Aorta (tissue), 5 donors: ENCODE data around the gene FGF14. TPM values are rescaled to one million over a fixed set of nuclear protein-coding genes. Genes with fewer than 3 reads are reported as not detected.

Experiments
- ATAC-seq: fragments of 200-7000 bp; cut with Tn5 transposase; one replicate; pipeline ENCODE4 v1.9.1; 2022; ENCODE audit warnings: moderate library complexity; ENCODE audit not compliant: low FRiP score
- DNase-seq, 2 donors: peaks; one replicate each; pipeline ENCODE4 v3.0.0-alpha.2; 2020
- H3K27ac ChIP-seq, 2 donors: one replicate each; pipeline ENCODE4 v1.5.1; 2013; ENCODE audit warnings: low read length in 2 of 2, mild to moderate bottlenecking in 2 of 2, moderate library complexity in 2 of 2, control low read depth in 1 of 2, inconsistent platforms in 1 of 2, low read depth in 1 of 2
- H3K27me3 ChIP-seq, 2 donors: one replicate each; pipeline ENCODE4 v1.6.1; 2013; ENCODE audit warnings: control low read depth in 1 of 2, low read length in 1 of 2, mild to moderate bottlenecking in 1 of 2, moderate library complexity in 1 of 2; ENCODE audit not compliant: insufficient read depth in 2 of 2, control insufficient read depth in 1 of 2
- H3K36me3 ChIP-seq, 2 donors: one replicate each; pipeline ENCODE4 v1.6.1; 2013; ENCODE audit warnings: control low read depth in 1 of 2, low read length in 1 of 2, mild to moderate bottlenecking in 1 of 2; ENCODE audit not compliant: insufficient read depth in 2 of 2, control insufficient read depth in 1 of 2
- H3K4me1 ChIP-seq, 2 donors: one replicate each; pipeline ENCODE4 v1.6.1; 2013; ENCODE audit warnings: low read length in 2 of 2, control low read depth in 1 of 2, mild to moderate bottlenecking in 1 of 2, moderate library complexity in 1 of 2; ENCODE audit not compliant: insufficient read depth in 2 of 2, control insufficient read depth in 1 of 2
- H3K4me3 ChIP-seq, 2 donors: one replicate each; pipeline ENCODE4 v1.5.1; 2013; ENCODE audit warnings: low read length in 2 of 2, control low read depth in 1 of 2, mild to moderate bottlenecking in 1 of 2
- H3K9me3 ChIP-seq: one replicate; pipeline ENCODE4 v1.6.1; 2013; ENCODE audit warnings: mild to moderate bottlenecking, low read length; ENCODE audit not compliant: control insufficient read depth
- WGBS, 2 donors: extraction: QIAGEN DNeasy Blood & Tissue Kit; methylation state at CpG; one replicate each; pipeline ENCODE4 v1.1.7; 2013; 5-methylcytosine and 5-hydroxymethylcytosine counted together
- intact Hi-C, 2 donors: fragments of 100-400 bp; cut with DNase I; formaldehyde crosslinking; loops; one replicate each; pipeline versions ENCODE4 v1.14.2 to v1.15.0; 2022
- polyA plus RNA-seq, 2 donors: library from polyadenylated mRNA; stranded (reverse); fragments of 200-250 nt; gene quantifications; one replicate each; pipeline ENCODE4 v1.2.3, GENCODE V29; 2013
- total RNA-seq, 2 donors: library from RNA; stranded (reverse); fragmentation: NEBNext Ultra II Directional; extraction: Animal tissue kit (Norgen Biotek cat#: 25700); gene quantifications; one replicate each; pipeline ENCODE4 v1.2.1, GENCODE V29; 2021
- donor health status: healthy with polysubstance abuse.
- donor health status: Bipolar disorder and iron deficiency.
- donor health status: DM: no; HTN: no; CAD: no.
- donor health status: DM: no; HTN: no; CAD: no.
- donor health status: DM: yes; HTN: yes; CAD: no.

FGF14 gene
- total and polyA plus RNA-seq, 4 donors, result 0.13 to 4.6 (median 0.72) TPM

GRCh38 chr13:102310691-102311418 is 91.0 kb downstream of the FGF14 start:
- Histone ChIP-seq H3K9me3 (no peaks in the 10 kb centered on the region), H3K27me3 (no peaks in the 10 kb centered on the region), H3K4me1 (peaks cover 0 to 9% of the 10 kb centered on the region in 2 donors), H3K36me3 (no peaks in the 10 kb centered on the region), H3K27ac (peak overlapping the region in 1 of 2 donors; percentile 0), H3K4me3 (no peak overlapping the region)
- no peak for DNase-seq
- intact Hi-C loops, result no loop called here
- peak; percentile 54 for ATAC-seq
- 89 to 96% methylated on average over 4 of the region's 4 CpGs for whole genome bisulfite sequencing, 2 donors

GRCh38 chr13:102309110-102309509 is 92.7 kb downstream of the FGF14 start:
- Histone ChIP-seq H3K9me3 (no peaks in the 10 kb centered on the region), H3K4me3 (no peak overlapping the region), H3K27me3 (no peaks in the 10 kb centered on the region), H3K27ac (no peak overlapping the region), H3K4me1 (peaks cover 0 to 9% of the 10 kb centered on the region in 2 donors), H3K36me3 (no peaks in the 10 kb centered on the region)
- no peak for ATAC-seq
- no peak for DNase-seq
- intact Hi-C loops, result no loop called here
- WGBS, 2 donors, result 70 to 71% methylated on average over 9 of the region's 9 CpGs

- no peak for ATAC-seq
Measured at GRCh38 chr13:102302534-102302933, 99.3 kb downstream of the FGF14 start.

GRCh38 chr13:102300379-102300778 is 101.5 kb downstream of the FGF14 start:
- intact Hi-C loops, result no loop called here
- ATAC-seq, result no peak
- no peak overlapping the region for H3K4me3 ChIP-seq
- H3K4me1 ChIP-seq, result no peaks in the 10 kb centered on the region
- no peak for DNase-seq
- no peak overlapping the region for H3K27ac ChIP-seq
- no peaks in the 10 kb centered on the region for H3K27me3 ChIP-seq
- no peaks in the 10 kb centered on the region for H3K36me3 ChIP-seq
- WGBS, 2 donors, result 96 to 97% methylated on average over 2 of the region's 2 CpGs
- no peaks in the 10 kb centered on the region for H3K9me3 ChIP-seq

More at GRCh38 chr13:102302534-102302933, 99.3 kb downstream of the FGF14 start:
- Histone ChIP-seq H3K4me3 (no peak overlapping the region), H3K27me3 (no peaks in the 10 kb centered on the region), H3K4me1 (no peaks in the 10 kb centered on the region), H3K9me3 (no peaks in the 10 kb centered on the region), H3K27ac (no peak overlapping the region), H3K36me3 (no peaks in the 10 kb centered on the region)
- intact Hi-C loops, result no loop called here
- no peak for DNase-seq
- WGBS, 2 donors, result 65 to 74% methylated on average over 1 of the region's 1 CpG

- ATAC-seq, result no peak
- H3K4me1 ChIP-seq, result no peaks in the 10 kb centered on the region
Measured at GRCh38 chr13:102299366-102299765, 102.5 kb downstream of the FGF14 start.

GRCh38 chr13:102298051-102298450 is 103.8 kb downstream of the FGF14 start:
- ATAC-seq, result no peak
- Histone ChIP-seq H3K27ac (no peak overlapping the region), H3K9me3 (no peaks in the 10 kb centered on the region), H3K27me3 (no peaks in the 10 kb centered on the region), H3K36me3 (no peaks in the 10 kb centered on the region), H3K4me1 (no peaks in the 10 kb centered on the region), H3K4me3 (no peak overlapping the region)
- intact Hi-C loops, result no loop called here
- no peak for DNase-seq
- WGBS, 2 donors, result 37 to 48% methylated on average over 3 of the region's 3 CpGs

More at GRCh38 chr13:102299366-102299765, 102.5 kb downstream of the FGF14 start:
- no peaks in the 10 kb centered on the region for H3K36me3 ChIP-seq
- WGBS, 2 donors, result 88 to 90% methylated on average over 6 of the region's 6 CpGs
- no peak overlapping the region for H3K27ac ChIP-seq
- H3K27me3 ChIP-seq, result no peaks in the 10 kb centered on the region
- no peak overlapping the region for H3K4me3 ChIP-seq
- no peak for DNase-seq
- intact Hi-C loops, result no loop called here
- H3K9me3 ChIP-seq, result no peaks in the 10 kb centered on the region

- Histone ChIP-seq H3K4me3 (no peak overlapping the region), H3K9me3 (no peaks in the 10 kb centered on the region), H3K4me1 (no peaks in the 10 kb centered on the region), H3K27ac (no peak overlapping the region), H3K36me3 (no peaks in the 10 kb centered on the region), H3K27me3 (no peaks in the 10 kb centered on the region)
- WGBS, 2 donors, result 51 to 64% methylated on average over 9 of the region's 9 CpGs
- intact Hi-C loops, result no loop called here
- ATAC-seq (no peak), DNase-seq (no peak)
Measured at GRCh38 chr13:102295316-102296048, 106.4 kb downstream of the FGF14 start.

GRCh38 chr13:102294407-102295018 is 107.3 kb downstream of the FGF14 start:
- H3K27ac ChIP-seq, result no peak overlapping the region
- H3K36me3 ChIP-seq, result no peaks in the 10 kb centered on the region
- WGBS, 2 donors, result 58 to 63% methylated on average over 3 of the region's 3 CpGs
- H3K9me3 ChIP-seq, result no peaks in the 10 kb centered on the region
- H3K4me1 ChIP-seq, result no peaks in the 10 kb centered on the region
- ATAC-seq (no peak), DNase-seq (no peak)
- H3K4me3 ChIP-seq, result no peak overlapping the region
- H3K27me3 ChIP-seq, result no peaks in the 10 kb centered on the region
- intact Hi-C loops, result no loop called here
